ENCODE data around the gene CHRNB2. TPM values are rescaled to one million over a fixed set of nuclear protein-coding genes. Genes with fewer than 3 reads are reported as not detected.

CHRNB2 gene
- total and polyA plus RNA-seq, 2 experiments from 2014 or later: not detected

GRCh38 chr1:154598871-154599635 is 31.5 kb downstream of the CHRNB2 start:
- peaks cover 17% of the 10 kb centered on the region; the same call in 1 of the 2 replicates for H4K20me1 ChIP-seq (ENCODE audit: insufficient read depth)
- H3F3A ChIP-seq (ENCODE audit: insufficient read depth): peaks cover 15% of the 10 kb centered on the region
- no peak overlapping the region for H2AFZ ChIP-seq
- peak; percentile 41 for DNase-seq
- in situ Hi-C loops (cut with MboI): no loop called here
- WGBS, 2 experiments (ENCODE audit: low coverage in 1 of 2, low lambda C conversion rate in 2 of 2, missing lambda C conversion rate in 2 of 2): 64 to 68% methylated on average over 3 of the region's 3 CpGs
- H3K27me3 ChIP-seq (replicated peaks; ENCODE audit: insufficient read depth): no peaks in the 10 kb centered on the region
- TF ChIP-seq EZH2 (IDR thresholded peaks at IDR 0.05; ENCODE audit: insufficient read depth, poor library complexity, severe bottlenecking): no peak
- no peak for TF ChIP-seq EZH2phosphoT487 (IDR thresholded peaks at IDR 0.05; ENCODE audit: insufficient read depth, low read depth)
- H3K36me3 ChIP-seq (ENCODE audit: low read depth): peaks cover 49% of the 10 kb centered on the region
- no peaks in the 10 kb centered on the region for H3K9me2 ChIP-seq (ENCODE audit: insufficient read depth)
- no peak overlapping the region for H3K4me3 ChIP-seq
- no peaks in the 10 kb centered on the region for H3K9me3 ChIP-seq (ENCODE audit: low read depth)
- peaks cover 95% of the 10 kb centered on the region for H3K79me2 ChIP-seq (ENCODE audit: insufficient read depth)
- H3K4me2 ChIP-seq (ENCODE audit: unreplicated experiment): no peak overlapping the region
- H3K4me1 ChIP-seq (ENCODE audit: insufficient read depth): peaks cover 16% of the 10 kb centered on the region
- H3K27ac ChIP-seq: peak overlapping the region; percentile 34
- no peak overlapping the region for H3K9ac ChIP-seq

- Histone ChIP-seq H2AFZ (no peak overlapping the region), H3K9me2 (ENCODE audit: insufficient read depth) (no peaks in the 10 kb centered on the region), H3K79me2 (ENCODE audit: insufficient read depth) (peaks cover 95% of the 10 kb centered on the region), H4K20me1 (ENCODE audit: insufficient read depth) (peaks cover 19% of the 10 kb centered on the region; the same call in 1 of the 2 replicates), H3K4me2 (ENCODE audit: unreplicated experiment) (no peak overlapping the region), H3K9me3 (ENCODE audit: low read depth) (no peaks in the 10 kb centered on the region), H3K36me3 (ENCODE audit: low read depth) (peaks cover 43% of the 10 kb centered on the region), H3K27ac (peak overlapping the region; percentile 34), H3K27me3 (replicated peaks; ENCODE audit: insufficient read depth) (no peaks in the 10 kb centered on the region), H3K9ac (no peak overlapping the region), H3F3A (ENCODE audit: insufficient read depth) (peaks cover 15% of the 10 kb centered on the region), H3K4me1 (ENCODE audit: insufficient read depth) (peaks cover 16% of the 10 kb centered on the region), H3K4me3 (no peak overlapping the region)
- WGBS, 2 experiments (ENCODE audit: low coverage in 1 of 2, low lambda C conversion rate in 2 of 2, missing lambda C conversion rate in 2 of 2): 67 to 69% methylated on average over 3 of the region's 3 CpGs
- in situ Hi-C loops (cut with MboI): no loop called here
- peak; percentile 30 for DNase-seq
- TF ChIP-seq EZH2phosphoT487 (IDR thresholded peaks at IDR 0.05; ENCODE audit: insufficient read depth, low read depth): no peak
- TF ChIP-seq EZH2 (IDR thresholded peaks at IDR 0.05; ENCODE audit: insufficient read depth, poor library complexity, severe bottlenecking): no peak
Observed at GRCh38 chr1:154599658-154600057, 32.1 kb downstream of the CHRNB2 start.

GRCh38 chr1:154603317-154603716 is 35.7 kb downstream of the CHRNB2 start:
- Histone ChIP-seq H3K36me3 (ENCODE audit: low read depth) (peaks cover 14% of the 10 kb centered on the region), H3K27me3 (replicated peaks; ENCODE audit: insufficient read depth) (no peaks in the 10 kb centered on the region), H3K9me2 (ENCODE audit: insufficient read depth) (no peaks in the 10 kb centered on the region), H2AFZ (no peak overlapping the region), H3K79me2 (ENCODE audit: insufficient read depth) (peaks cover 93% of the 10 kb centered on the region), H3F3A (ENCODE audit: insufficient read depth) (peaks cover 29% of the 10 kb centered on the region), H3K4me3 (no peak overlapping the region), H3K4me1 (ENCODE audit: insufficient read depth) (peaks cover 21% of the 10 kb centered on the region), H3K9me3 (ENCODE audit: low read depth) (no peaks in the 10 kb centered on the region), H3K9ac (no peak overlapping the region), H3K4me2 (ENCODE audit: unreplicated experiment) (no peak overlapping the region), H3K27ac (no peak overlapping the region), H4K20me1 (ENCODE audit: insufficient read depth) (peaks cover 32% of the 10 kb centered on the region; the same call in 1 of the 2 replicates)
- no peak for TF ChIP-seq EZH2phosphoT487 (IDR thresholded peaks at IDR 0.05; ENCODE audit: insufficient read depth, low read depth)
- no peak for TF ChIP-seq EZH2 (IDR thresholded peaks at IDR 0.05; ENCODE audit: insufficient read depth, poor library complexity, severe bottlenecking)
- 81 to 96% methylated on average over 2 of the region's 2 CpGs for WGBS, 2 experiments (ENCODE audit: low coverage in 1 of 2, low lambda C conversion rate in 2 of 2, missing lambda C conversion rate in 2 of 2)
- no peak for DNase-seq
- in situ Hi-C loops (cut with MboI): no loop called here

- in situ Hi-C loops (cut with MboI): no loop called here
Observed at GRCh38 chr1:154605534-154605933, 38.0 kb downstream of the CHRNB2 start.

More at GRCh38 chr1:154605534-154605933, 38.0 kb downstream of the CHRNB2 start:
- Histone ChIP-seq H3K4me1 (ENCODE audit: insufficient read depth) (peaks cover 18% of the 10 kb centered on the region), H3K9ac (no peak overlapping the region), H3K9me2 (ENCODE audit: insufficient read depth) (no peaks in the 10 kb centered on the region), H3K79me2 (ENCODE audit: insufficient read depth) (peaks cover 89% of the 10 kb centered on the region), H3K27me3 (replicated peaks; ENCODE audit: insufficient read depth) (no peaks in the 10 kb centered on the region), H3K4me3 (no peak overlapping the region), H3K9me3 (ENCODE audit: low read depth) (no peaks in the 10 kb centered on the region), H2AFZ (no peak overlapping the region), H3K4me2 (ENCODE audit: unreplicated experiment) (no peak overlapping the region), H3K36me3 (ENCODE audit: low read depth) (peaks cover 9% of the 10 kb centered on the region), H3K27ac (no peak overlapping the region; the same call in 1 of the 2 replicates), H4K20me1 (ENCODE audit: insufficient read depth) (peaks cover 20% of the 10 kb centered on the region; the same call in 1 of the 2 replicates), H3F3A (ENCODE audit: insufficient read depth) (peaks cover 39% of the 10 kb centered on the region)
- WGBS, 2 experiments (ENCODE audit: low coverage in 1 of 2, low lambda C conversion rate in 2 of 2, missing lambda C conversion rate in 2 of 2): 81 to 82% methylated on average over 2 of the region's 2 CpGs
- no peak for DNase-seq
- TF ChIP-seq EZH2 (IDR thresholded peaks at IDR 0.05; ENCODE audit: insufficient read depth, poor library complexity, severe bottlenecking): no peak
- no peak for TF ChIP-seq EZH2phosphoT487 (IDR thresholded peaks at IDR 0.05; ENCODE audit: insufficient read depth, low read depth)

Data from GM23248 (cell line).